ENCODE measurements around the gene FSCN2. TPM values are rescaled to one million over a fixed set of nuclear protein-coding genes. Genes with fewer than 3 reads are reported as not detected.

FSCN2 gene
- polyA plus RNA-seq, 1 of the 3 experiments (the other 2 are of a cell fraction) = 2.1 TPM

DNA sequence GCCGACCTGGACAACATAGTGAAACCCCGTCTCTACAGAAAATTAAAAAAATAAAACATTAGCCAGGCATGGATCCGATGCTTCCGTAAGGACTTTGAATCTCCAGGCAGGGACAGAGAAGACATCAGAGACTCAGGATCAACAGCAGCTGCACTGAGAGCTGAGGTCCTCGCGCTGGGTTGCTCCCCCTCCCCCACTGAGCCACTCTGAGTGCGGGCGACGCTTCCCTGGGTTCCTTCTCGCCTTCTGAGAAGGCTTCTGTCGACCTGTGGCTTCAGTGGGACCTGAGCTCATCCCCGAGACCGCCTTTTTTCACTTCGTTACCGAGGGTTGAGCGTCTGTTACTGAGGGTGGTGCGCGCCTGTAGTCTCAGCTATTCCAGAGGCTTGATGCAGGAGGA is 36.0 kb upstream of the FSCN2 start:
- no peaks in the 10 kb centered on the region for H4K20me1 ChIP-seq (ENCODE audit: insufficient read depth)
- DNase-seq = no peak
- ChIA-PET CTCF (interaction anchor here (0.6 to 2.5 kb wide), 7 partner anchors 9 to 240 kb away, joined by 3 to 9 read pairs (median 4); no protein-coding TSS in a partner anchor), POLR2A (interaction anchor here (1.5 kb wide), 1 partner anchor 16 kb away, joined by 3 read pairs; no protein-coding TSS in a partner anchor)
- WGBS (ENCODE audit: low lambda C conversion rate) = 87% methylated on average over 18 of the region's 18 CpGs
- H2AFZ ChIP-seq (ENCODE audit: low read depth) = no peak overlapping the region
- H3K27ac ChIP-seq (ENCODE audit: low read depth in 2 of 2, low read length in 1 of 2) = no peak overlapping the region
- TF ChIP-seq, protein P1, sequence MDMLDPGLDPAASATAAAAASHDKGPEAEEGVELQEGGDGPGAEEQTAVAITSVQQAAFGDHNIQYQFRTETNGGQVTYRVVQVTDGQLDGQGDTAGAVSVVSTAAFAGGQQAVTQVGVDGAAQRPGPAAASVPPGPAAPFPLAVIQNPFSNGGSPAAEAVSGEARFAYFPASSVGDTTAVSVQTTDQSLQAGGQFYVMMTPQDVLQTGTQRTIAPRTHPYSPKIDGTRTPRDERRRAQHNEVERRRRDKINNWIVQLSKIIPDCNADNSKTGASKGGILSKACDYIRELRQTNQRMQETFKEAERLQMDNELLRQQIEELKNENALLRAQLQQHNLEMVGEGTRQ (IDR thresholded peaks at IDR 0.05; ENCODE audit: borderline replicate concordance, low read depth, low read length) = no peak
- TF ChIP-seq, protein P2, sequence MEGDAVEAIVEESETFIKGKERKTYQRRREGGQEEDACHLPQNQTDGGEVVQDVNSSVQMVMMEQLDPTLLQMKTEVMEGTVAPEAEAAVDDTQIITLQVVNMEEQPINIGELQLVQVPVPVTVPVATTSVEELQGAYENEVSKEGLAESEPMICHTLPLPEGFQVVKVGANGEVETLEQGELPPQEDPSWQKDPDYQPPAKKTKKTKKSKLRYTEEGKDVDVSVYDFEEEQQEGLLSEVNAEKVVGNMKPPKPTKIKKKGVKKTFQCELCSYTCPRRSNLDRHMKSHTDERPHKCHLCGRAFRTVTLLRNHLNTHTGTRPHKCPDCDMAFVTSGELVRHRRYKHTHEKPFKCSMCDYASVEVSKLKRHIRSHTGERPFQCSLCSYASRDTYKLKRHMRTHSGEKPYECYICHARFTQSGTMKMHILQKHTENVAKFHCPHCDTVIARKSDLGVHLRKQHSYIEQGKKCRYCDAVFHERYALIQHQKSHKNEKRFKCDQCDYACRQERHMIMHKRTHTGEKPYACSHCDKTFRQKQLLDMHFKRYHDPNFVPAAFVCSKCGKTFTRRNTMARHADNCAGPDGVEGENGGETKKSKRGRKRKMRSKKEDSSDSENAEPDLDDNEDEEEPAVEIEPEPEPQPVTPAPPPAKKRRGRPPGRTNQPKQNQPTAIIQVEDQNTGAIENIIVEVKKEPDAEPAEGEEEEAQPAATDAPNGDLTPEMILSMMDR (IDR thresholded peaks at IDR 0.05) = no peak
- TF ChIP-seq GABPA (IDR thresholded peaks at IDR 0.05; ENCODE audit: low read depth) = no peak
- no peak for TF ChIP-seq GATA2 (CRISPR knock-in tag; IDR thresholded peaks at IDR 0.05)
- no peak for TF ChIP-seq RXRA (IDR thresholded peaks at IDR 0.05; ENCODE audit: borderline replicate concordance, low read depth)
- no peak for TF ChIP-seq YY1 (IDR thresholded peaks at IDR 0.05; ENCODE audit: low read depth)
- TF ChIP-seq, protein P3, sequence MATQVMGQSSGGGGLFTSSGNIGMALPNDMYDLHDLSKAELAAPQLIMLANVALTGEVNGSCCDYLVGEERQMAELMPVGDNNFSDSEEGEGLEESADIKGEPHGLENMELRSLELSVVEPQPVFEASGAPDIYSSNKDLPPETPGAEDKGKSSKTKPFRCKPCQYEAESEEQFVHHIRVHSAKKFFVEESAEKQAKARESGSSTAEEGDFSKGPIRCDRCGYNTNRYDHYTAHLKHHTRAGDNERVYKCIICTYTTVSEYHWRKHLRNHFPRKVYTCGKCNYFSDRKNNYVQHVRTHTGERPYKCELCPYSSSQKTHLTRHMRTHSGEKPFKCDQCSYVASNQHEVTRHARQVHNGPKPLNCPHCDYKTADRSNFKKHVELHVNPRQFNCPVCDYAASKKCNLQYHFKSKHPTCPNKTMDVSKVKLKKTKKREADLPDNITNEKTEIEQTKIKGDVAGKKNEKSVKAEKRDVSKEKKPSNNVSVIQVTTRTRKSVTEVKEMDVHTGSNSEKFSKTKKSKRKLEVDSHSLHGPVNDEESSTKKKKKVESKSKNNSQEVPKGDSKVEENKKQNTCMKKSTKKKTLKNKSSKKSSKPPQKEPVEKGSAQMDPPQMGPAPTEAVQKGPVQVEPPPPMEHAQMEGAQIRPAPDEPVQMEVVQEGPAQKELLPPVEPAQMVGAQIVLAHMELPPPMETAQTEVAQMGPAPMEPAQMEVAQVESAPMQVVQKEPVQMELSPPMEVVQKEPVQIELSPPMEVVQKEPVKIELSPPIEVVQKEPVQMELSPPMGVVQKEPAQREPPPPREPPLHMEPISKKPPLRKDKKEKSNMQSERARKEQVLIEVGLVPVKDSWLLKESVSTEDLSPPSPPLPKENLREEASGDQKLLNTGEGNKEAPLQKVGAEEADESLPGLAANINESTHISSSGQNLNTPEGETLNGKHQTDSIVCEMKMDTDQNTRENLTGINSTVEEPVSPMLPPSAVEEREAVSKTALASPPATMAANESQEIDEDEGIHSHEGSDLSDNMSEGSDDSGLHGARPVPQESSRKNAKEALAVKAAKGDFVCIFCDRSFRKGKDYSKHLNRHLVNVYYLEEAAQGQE (IDR thresholded peaks at IDR 0.05; ENCODE audit: low read depth, low read length) = no peak
- no peak for TF ChIP-seq CHD2 (IDR thresholded peaks at IDR 0.05; ENCODE audit: low read length, partially characterized antibody)
- no peaks in the 10 kb centered on the region for H3K9me3 ChIP-seq
- peaks cover 3% of the 10 kb centered on the region for H3F3A ChIP-seq (replicated peaks; ENCODE audit: insufficient read depth)
- H3K4me2 ChIP-seq = no peak overlapping the region
- H3K9me2 ChIP-seq = no peaks in the 10 kb centered on the region
- peaks cover 6 to 15% of the 10 kb centered on the region in 2 experiments; a peak in 2 of 4 replicates for H3K4me1 ChIP-seq (ENCODE audit: control insufficient read depth in 1 of 2, insufficient read depth in 2 of 2, low read depth in 1 of 2, low read length in 1 of 2)
- no peaks in the 10 kb centered on the region for H3K27me3 ChIP-seq (ENCODE audit: insufficient read depth)
- no peaks in the 10 kb centered on the region for H3K36me3 ChIP-seq (replicated peaks in 1 of 2; ENCODE audit: control insufficient read depth in 1 of 2, insufficient read depth in 2 of 2, low read length in 1 of 2)
- no peak overlapping the region for H3K4me3 ChIP-seq (ENCODE audit: low read depth in 2 of 2, low read length in 1 of 2)
- H3K9ac ChIP-seq = no peak overlapping the region
- H3K79me2 ChIP-seq (ENCODE audit: insufficient read depth) = no peaks in the 10 kb centered on the region

DNA sequence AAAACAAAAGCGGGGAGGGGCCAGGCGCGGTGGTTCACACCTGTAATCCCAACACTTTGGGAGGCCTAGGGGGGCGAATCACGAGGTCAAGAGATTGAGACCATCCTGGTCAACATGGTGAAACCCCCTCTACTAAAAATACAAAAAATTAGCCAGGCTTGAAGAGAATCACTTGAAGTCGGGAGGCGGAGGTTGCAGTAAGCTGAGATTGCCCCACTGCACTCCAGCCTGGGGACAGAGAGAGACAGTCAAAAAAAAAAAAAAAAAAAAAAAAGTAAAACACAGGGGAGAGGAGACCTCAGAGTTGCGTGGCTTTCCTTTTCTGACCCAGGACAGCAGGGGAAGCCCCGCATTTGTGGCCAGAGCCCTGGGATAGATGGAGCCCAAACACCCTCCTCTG is 35.5 kb upstream of the FSCN2 start:
- CTCF ChIA-PET = interaction anchor here (0.7 to 2.5 kb wide), 8 partner anchors 8 to 240 kb away, joined by 3 to 19 read pairs (median 4); no protein-coding TSS in a partner anchor
- no peak overlapping the region for H3K27ac ChIP-seq (ENCODE audit: low read depth in 2 of 2, low read length in 1 of 2)
- POLR2A ChIA-PET = no interaction called here
- no peak for DNase-seq
- H3K9ac ChIP-seq = no peak overlapping the region
- peaks cover 6 to 12% of the 10 kb centered on the region in 2 experiments; a peak in 2 of 4 replicates for H3K4me1 ChIP-seq (ENCODE audit: control insufficient read depth in 1 of 2, insufficient read depth in 2 of 2, low read depth in 1 of 2, low read length in 1 of 2)
- H3K4me2 ChIP-seq = no peak overlapping the region
- TF ChIP-seq JUND (IDR thresholded peaks at IDR 0.05) (no peak), RAD21 (IDR thresholded peaks at IDR 0.05; ENCODE audit: low read length) (no peak), MEF2A (IDR thresholded peaks at IDR 0.05; ENCODE audit: borderline replicate concordance, low read depth) (no peak)
- TF ChIP-seq, protein P4, sequence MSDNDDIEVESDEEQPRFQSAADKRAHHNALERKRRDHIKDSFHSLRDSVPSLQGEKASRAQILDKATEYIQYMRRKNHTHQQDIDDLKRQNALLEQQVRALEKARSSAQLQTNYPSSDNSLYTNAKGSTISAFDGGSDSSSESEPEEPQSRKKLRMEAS (IDR thresholded peaks at IDR 0.05; ENCODE audit: low read depth) = no peak
- TF ChIP-seq, protein P5, sequence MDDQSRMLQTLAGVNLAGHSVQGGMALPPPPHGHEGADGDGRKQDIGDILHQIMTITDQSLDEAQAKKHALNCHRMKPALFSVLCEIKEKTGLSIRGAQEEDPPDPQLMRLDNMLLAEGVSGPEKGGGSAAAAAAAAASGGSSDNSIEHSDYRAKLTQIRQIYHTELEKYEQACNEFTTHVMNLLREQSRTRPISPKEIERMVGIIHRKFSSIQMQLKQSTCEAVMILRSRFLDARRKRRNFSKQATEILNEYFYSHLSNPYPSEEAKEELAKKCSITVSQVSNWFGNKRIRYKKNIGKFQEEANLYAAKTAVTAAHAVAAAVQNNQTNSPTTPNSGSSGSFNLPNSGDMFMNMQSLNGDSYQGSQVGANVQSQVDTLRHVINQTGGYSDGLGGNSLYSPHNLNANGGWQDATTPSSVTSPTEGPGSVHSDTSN (IDR thresholded peaks at IDR 0.05) = no peak
- H3F3A ChIP-seq (replicated peaks; ENCODE audit: insufficient read depth) = peaks cover 3% of the 10 kb centered on the region
- 90% methylated on average over 9 of the region's 9 CpGs for WGBS (ENCODE audit: low lambda C conversion rate)
- H3K9me2 ChIP-seq = no peaks in the 10 kb centered on the region
- H4K20me1 ChIP-seq (ENCODE audit: insufficient read depth) = no peaks in the 10 kb centered on the region
- no peaks in the 10 kb centered on the region for H3K36me3 ChIP-seq (replicated peaks in 1 of 2; ENCODE audit: control insufficient read depth in 1 of 2, insufficient read depth in 2 of 2, low read length in 1 of 2)
- H3K27me3 ChIP-seq (ENCODE audit: insufficient read depth) = no peaks in the 10 kb centered on the region
- no peaks in the 10 kb centered on the region for H3K79me2 ChIP-seq (ENCODE audit: insufficient read depth)
- no peaks in the 10 kb centered on the region for H3K9me3 ChIP-seq
- H3K4me3 ChIP-seq (ENCODE audit: low read depth in 2 of 2, low read length in 1 of 2) = no peak overlapping the region
- H2AFZ ChIP-seq (ENCODE audit: low read depth) = no peak overlapping the region

Data from SK-N-SH (cell line).